WERI-Rb-1 (cell line): Measurements from ENCODE around the gene KRTAP6-2.

Source experiments
- DNase-seq: peaks from one replicate; pipeline ENCODE4 v3.0.0-alpha.2; 2020
- H3K27ac ChIP-seq: fragments of 250-450 bp; sonication (Bioruptor Pico); 2 replicates; pipeline ENCODE4 v1.5.1; 2020; ENCODE audit warnings: mild to moderate bottlenecking, moderate library complexity
- H3K27me3 ChIP-seq: fragments of 250-450 bp; sonication (Bioruptor Pico); 2 replicates; pipeline ENCODE4 v1.5.1; 2021; ENCODE audit warnings: mild to moderate bottlenecking, low read depth, moderate library complexity; ENCODE audit not compliant: insufficient read depth, severe bottlenecking
- H3K36me3 ChIP-seq: fragments of 250-450 bp; sonication (Bioruptor Pico); 2 replicates; pipeline ENCODE4 v1.5.1; 2020; ENCODE audit warnings: mild to moderate bottlenecking, moderate library complexity
- H3K4me3 ChIP-seq: 2 replicates; pipeline ENCODE4 v1.5.1; 2011; ENCODE audit warnings: low read depth, mild to moderate bottlenecking, control low read depth, low read length
- H3K9me3 ChIP-seq: fragments of 250-450 bp; sonication (Bioruptor Pico); 2 replicates; pipeline ENCODE4 v1.5.1; 2021; ENCODE audit warnings: mild to moderate bottlenecking, moderate library complexity; ENCODE audit not compliant: severe bottlenecking
- TF ChIP-seq, protein P1 (sequence below): IDR thresholded peaks from 2 replicates; pipeline ENCODE4 v1.5.1; 2011; ENCODE audit warnings: low read depth, mild to moderate bottlenecking, control low read depth, inconsistent platforms, low read length

Gene KRTAP6-2, protein sequence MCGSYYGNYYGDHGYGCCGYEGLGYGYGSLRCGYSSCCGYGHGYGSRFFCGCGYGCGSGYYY

DNA sequence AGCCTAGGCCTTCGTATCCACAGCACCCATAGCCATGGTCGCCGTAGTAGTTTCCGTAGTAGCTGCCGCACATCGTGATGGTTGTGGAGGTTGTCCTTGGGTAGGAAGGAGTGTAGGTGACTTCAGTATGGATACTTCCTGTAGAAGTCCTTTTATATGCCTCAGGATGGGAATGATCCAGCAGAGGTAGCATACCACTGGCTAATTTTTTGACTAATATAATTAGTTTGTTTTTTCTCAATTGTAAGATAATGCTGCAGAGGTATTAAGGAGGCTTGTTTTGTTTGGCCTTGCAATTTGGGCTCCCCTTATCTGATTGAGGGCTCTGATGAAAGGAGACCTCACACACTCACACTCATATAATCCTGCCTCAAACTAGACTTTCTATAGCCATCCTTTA is at the start of gene KRTAP6-2:
TSS of gene KRTAP6-2 (minus strand) at position 101 of the 400 bp plus-strand sequence. CDS start at position 73, 28 bp downstream.
- no peak within 1 kb of the TSS for H3K4me3 ChIP-seq
- H3K36me3 ChIP-seq = no peaks in the 10 kb centered on the region
- no peaks in the 10 kb centered on the region for H3K9me3 ChIP-seq
- TF ChIP-seq, protein P1, sequence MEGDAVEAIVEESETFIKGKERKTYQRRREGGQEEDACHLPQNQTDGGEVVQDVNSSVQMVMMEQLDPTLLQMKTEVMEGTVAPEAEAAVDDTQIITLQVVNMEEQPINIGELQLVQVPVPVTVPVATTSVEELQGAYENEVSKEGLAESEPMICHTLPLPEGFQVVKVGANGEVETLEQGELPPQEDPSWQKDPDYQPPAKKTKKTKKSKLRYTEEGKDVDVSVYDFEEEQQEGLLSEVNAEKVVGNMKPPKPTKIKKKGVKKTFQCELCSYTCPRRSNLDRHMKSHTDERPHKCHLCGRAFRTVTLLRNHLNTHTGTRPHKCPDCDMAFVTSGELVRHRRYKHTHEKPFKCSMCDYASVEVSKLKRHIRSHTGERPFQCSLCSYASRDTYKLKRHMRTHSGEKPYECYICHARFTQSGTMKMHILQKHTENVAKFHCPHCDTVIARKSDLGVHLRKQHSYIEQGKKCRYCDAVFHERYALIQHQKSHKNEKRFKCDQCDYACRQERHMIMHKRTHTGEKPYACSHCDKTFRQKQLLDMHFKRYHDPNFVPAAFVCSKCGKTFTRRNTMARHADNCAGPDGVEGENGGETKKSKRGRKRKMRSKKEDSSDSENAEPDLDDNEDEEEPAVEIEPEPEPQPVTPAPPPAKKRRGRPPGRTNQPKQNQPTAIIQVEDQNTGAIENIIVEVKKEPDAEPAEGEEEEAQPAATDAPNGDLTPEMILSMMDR = no peak
- DNase-seq = no peak
- H3K27ac ChIP-seq = no peak within 1 kb of the TSS
- H3K27me3 ChIP-seq = peaks cover 72% of the 10 kb centered on the region

DNA sequence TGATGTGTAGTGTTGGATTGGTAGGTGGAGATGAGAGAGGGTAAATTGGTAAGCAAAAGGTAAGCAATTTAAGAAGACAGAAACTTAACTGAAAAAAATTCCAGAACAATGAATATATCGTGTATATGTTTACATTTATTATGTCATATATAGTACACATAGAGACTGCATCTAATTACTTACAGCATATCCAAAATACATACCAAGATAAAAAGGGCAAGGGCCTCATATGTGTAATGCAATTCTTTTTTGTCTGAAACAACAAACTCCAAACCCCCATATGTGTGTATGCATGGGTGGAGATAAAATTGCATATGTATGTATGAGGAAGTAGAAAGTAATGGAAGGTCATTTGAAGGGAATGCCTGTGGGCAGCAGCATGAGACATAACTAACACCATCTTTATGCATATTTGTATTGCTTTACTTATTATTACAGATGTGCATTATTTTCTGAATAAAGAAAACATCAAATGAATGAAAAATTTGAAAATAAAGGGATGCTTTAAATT is 48.3 kb upstream of the KRTAP6-2 start:
- H3K27me3 ChIP-seq = peaks cover 73% of the 10 kb centered on the region
- no peak for DNase-seq
- H3K9me3 ChIP-seq = no peaks in the 10 kb centered on the region
- TF ChIP-seq, protein P1 = no peak
- no peaks in the 10 kb centered on the region for H3K36me3 ChIP-seq
- H3K27ac ChIP-seq = no peak overlapping the region
- H3K4me3 ChIP-seq = no peak overlapping the region

DNA sequence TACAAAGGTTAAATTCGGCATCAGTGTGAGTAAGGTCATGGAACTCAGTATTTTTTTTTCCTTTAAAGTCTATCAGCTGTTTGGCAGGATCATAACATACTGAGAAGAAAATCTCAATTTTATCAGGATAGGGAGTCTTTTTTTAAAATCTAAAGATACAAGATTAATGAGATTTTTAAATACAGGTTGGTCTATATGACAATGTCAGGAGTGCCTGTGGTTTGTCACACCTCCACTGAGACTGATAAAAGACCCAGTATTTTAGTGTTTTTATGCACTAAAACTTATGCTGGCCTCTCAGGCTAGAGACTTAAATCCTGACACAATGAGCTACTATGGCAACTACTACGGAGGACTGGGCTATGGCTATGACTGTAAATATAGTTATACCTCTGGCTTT is 43.9 kb upstream of the KRTAP6-2 start, which contains the start of gene KRTAP20-3:
TSS of gene KRTAP20-3 (plus strand) at position 301 of the 400 bp plus-strand sequence.
- Histone ChIP-seq H3K9me3 (peaks cover 3% of the 10 kb centered on the region), H3K27me3 (peaks cover 62% of the 10 kb centered on the region), H3K4me3 (no peak within 1 kb of the TSS), H3K27ac (no peak within 1 kb of the TSS), H3K36me3 (no peaks in the 10 kb centered on the region)
- TF ChIP-seq, protein P1 = no peak
- DNase-seq = no peak

DNA sequence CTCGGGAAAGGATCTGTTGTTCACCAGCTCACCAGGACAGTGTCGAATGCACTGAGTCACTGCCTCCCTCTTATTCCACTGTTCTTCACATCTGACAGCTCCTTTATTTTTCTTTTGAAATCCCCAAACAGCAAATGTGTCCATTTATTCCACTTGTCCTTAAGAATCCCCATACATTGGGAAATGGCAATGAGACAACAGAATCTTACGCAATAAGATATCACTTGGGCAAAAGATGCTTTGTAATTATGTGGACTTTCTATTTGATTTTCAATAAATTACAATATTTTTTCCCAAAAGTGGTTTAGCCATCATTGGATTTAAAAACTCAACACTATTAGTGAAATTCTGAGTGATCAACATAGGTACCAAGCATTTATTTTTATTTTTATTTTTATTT is 40.0 kb upstream of the KRTAP6-2 start:
- peaks cover 63% of the 10 kb centered on the region for H3K27me3 ChIP-seq
- no peak overlapping the region for H3K4me3 ChIP-seq
- H3K27ac ChIP-seq = no peak overlapping the region
- TF ChIP-seq, protein P1 = no peak
- no peak for DNase-seq
- peaks cover 3% of the 10 kb centered on the region for H3K9me3 ChIP-seq
- no peaks in the 10 kb centered on the region for H3K36me3 ChIP-seq

DNA sequence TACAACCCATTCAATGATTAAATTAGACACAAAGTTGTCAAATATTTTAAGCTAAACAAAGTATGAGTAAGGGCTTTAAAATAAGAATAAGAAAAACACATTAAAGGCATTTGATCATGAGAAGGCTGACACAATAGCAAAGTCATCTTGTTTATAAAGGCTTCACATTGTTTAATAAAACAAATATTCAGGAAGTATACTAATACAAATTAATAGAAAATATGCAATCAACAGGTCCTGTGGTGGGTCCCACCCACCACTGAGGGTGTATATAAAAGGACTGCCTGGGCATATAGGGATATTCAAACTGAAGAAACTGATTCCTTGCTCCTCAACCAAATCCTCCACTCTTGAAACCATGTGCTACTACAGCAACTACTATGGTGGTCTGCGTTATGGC is 36.2 kb upstream of the KRTAP6-2 start, which contains the start of gene KRTAP20-2:
TSS of gene KRTAP20-2 (plus strand) at position 301 of the 400 bp plus-strand sequence. CDS start at position 359, 58 bp downstream.
- H3K4me3 ChIP-seq = no peak within 1 kb of the TSS
- DNase-seq = no peak
- TF ChIP-seq, protein P1 = no peak
- no peak within 1 kb of the TSS for H3K27ac ChIP-seq
- no peaks in the 10 kb centered on the region for H3K36me3 ChIP-seq
- peaks cover 77% of the 10 kb centered on the region for H3K27me3 ChIP-seq
- H3K9me3 ChIP-seq = peaks cover 3% of the 10 kb centered on the region

DNA sequence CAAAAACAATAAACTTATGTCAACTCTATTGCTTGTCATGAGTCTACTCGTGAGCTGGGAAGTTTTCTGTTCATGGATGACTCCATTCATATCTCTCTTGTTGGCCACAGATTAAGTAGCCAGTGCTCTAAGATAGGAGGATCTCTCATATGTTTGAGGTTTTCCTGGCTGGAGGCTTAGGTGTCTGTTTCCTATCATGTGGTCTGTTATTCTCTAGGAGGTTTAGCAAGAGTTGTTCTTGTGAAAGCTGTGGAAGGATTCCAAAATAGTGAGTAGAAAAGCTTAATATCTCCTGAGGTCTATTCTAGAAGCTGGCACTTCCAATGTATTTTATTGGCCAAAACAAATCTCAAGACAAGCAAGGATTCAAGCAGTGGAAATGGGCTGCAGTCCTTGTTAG is 30.5 kb upstream of the KRTAP6-2 start:
- Histone ChIP-seq H3K36me3 (no peaks in the 10 kb centered on the region), H3K4me3 (no peak overlapping the region), H3K27me3 (peaks cover 90% of the 10 kb centered on the region), H3K9me3 (no peaks in the 10 kb centered on the region), H3K27ac (no peak overlapping the region)
- TF ChIP-seq, protein P1 = no peak
- DNase-seq = no peak
